ENCODE results near the gene VIPR2. TPM values are rescaled to one million over a fixed set of nuclear protein-coding genes. Genes with fewer than 3 reads are reported as not detected.
A peak's percentile ranks its signal among the peaks of the same experiment; 100 is the strongest.

Gene VIPR2
- total RNA-seq, 2 experiments from 2014 or later: 0.83 to 1.7 TPM

GRCh38 chr7:159142730-159143129 lies 1.9 kb downstream of the VIPR2 start:
- CTCF ChIA-PET: interaction anchor here (0.8 kb wide), 1 partner anchor 166 kb away, joined by 3 read pairs; no protein-coding TSS in a partner anchor
- intact Hi-C loops (cut with micrococcal nuclease): loop anchor here (5.0 kb wide), 1 partner anchor 140 kb away; no protein-coding TSS in a partner anchor
- Mint-ChIP-seq H3K4me1 (ENCODE audit: low read depth) (peaks cover 4% of the 10 kb centered on the region), H3K36me3 (ENCODE audit: low read depth) (no peaks in the 10 kb centered on the region), H3K4me3 (peak overlapping the region; percentile 16), H3K9me3 (no peaks in the 10 kb centered on the region), H3K27ac (no peak overlapping the region), H3K27me3 (ENCODE audit: low read depth) (peaks cover 43% of the 10 kb centered on the region)
- no peak for DNase-seq

DNA sequence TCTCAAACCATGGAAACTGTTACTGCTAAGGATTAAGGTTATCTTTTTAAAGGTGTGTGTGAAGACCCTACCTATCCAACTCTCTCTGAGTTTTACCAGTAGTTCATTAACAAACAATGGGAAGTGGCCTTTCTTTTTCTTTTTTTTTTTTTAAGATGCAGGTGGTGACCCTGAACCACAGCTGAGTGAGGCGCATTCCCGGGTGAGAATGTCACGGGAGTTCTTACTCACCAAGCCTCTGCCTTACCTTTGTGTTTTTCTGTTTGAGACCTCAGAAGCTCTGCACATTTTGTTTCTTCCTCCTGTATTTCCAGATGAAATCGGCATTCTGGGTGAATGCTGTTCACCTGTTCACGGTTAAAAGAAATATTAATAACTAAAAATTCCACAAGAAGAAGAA lies 2.5 kb downstream of the VIPR2 start:
- H3K4me3 Mint-ChIP-seq: no peak overlapping the region

DNA sequence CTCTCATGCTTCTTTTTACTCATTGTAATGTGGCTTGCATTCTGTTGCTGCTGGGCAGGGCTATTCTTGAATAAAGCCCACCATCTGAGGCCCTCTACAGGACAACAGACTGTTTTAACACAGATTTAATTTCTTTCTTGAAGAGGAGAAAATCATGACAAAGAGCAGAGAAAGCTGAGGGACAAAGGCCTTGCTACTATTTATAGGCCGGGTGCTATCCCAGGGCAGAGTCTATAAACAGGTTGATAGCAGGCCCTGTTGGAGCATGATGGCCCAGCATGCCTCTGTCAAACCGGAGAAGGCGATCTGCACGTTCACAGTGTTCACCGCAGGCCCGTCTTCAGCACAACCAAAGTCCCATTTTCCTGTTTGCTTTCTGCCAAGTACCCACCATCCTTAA lies 3.0 kb downstream of the VIPR2 start:
- H3K27me3 Mint-ChIP-seq (ENCODE audit: low read depth): peaks cover 43% of the 10 kb centered on the region
- intact Hi-C loops (cut with micrococcal nuclease): loop anchor here (5.0 kb wide), 1 partner anchor 139 kb away; no protein-coding TSS in a partner anchor
- H3K9me3 Mint-ChIP-seq: no peaks in the 10 kb centered on the region
- CTCF ChIA-PET: interaction anchor here (0.7 kb wide), 1 partner anchor 46 kb away, joined by 3 read pairs; no protein-coding TSS in a partner anchor
- DNase-seq: no peak
- H3K4me3 Mint-ChIP-seq: no peak overlapping the region
- no peaks in the 10 kb centered on the region for H3K36me3 Mint-ChIP-seq (ENCODE audit: low read depth)
- no peak overlapping the region for H3K27ac Mint-ChIP-seq
- peaks cover 4% of the 10 kb centered on the region for H3K4me1 Mint-ChIP-seq (ENCODE audit: low read depth)

More for the DNA sequence above, 2.5 kb downstream of the VIPR2 start:
- Mint-ChIP-seq H3K27ac (no peak overlapping the region), H3K4me1 (ENCODE audit: low read depth) (peaks cover 4% of the 10 kb centered on the region), H3K9me3 (no peaks in the 10 kb centered on the region), H3K27me3 (ENCODE audit: low read depth) (peaks cover 43% of the 10 kb centered on the region), H3K36me3 (ENCODE audit: low read depth) (no peaks in the 10 kb centered on the region)
- no peak for DNase-seq
- intact Hi-C loops (cut with micrococcal nuclease): loop anchor here (5.0 kb wide), 1 partner anchor 140 kb away; no protein-coding TSS in a partner anchor
- CTCF ChIA-PET: interaction anchor here (0.7 to 0.8 kb wide), 2 partner anchors 46 to 165 kb away, joined by 3 read pairs; no protein-coding TSS in a partner anchor

DNA sequence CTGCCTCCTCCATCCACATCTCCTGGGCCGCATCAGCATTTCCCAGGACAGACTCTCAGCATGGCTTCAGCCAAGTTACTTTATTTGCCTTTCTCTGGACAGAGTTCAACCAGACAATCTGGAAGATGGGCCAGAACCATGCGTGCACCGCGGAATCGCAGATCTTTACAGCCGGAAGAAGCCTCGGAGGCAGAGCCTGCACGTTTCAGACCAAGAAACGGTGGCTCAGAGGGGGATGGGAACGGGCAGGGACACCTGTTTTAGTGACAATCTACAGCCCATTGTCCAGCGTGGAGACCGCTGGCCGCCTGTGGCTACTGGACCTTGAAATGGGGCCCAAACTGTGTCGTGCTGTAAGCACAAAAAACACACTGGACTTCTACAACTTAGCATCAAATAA lies 3.5 kb downstream of the VIPR2 start:
- Mint-ChIP-seq H3K27me3 (ENCODE audit: low read depth) (peaks cover 43% of the 10 kb centered on the region), H3K4me3 (no peak overlapping the region), H3K9me3 (no peaks in the 10 kb centered on the region), H3K4me1 (ENCODE audit: low read depth) (peaks cover 4% of the 10 kb centered on the region), H3K27ac (no peak overlapping the region), H3K36me3 (ENCODE audit: low read depth) (no peaks in the 10 kb centered on the region)
- CTCF ChIA-PET: no interaction called here
- no peak for DNase-seq
- intact Hi-C loops (cut with micrococcal nuclease): loop anchor here (5.0 kb wide), 1 partner anchor 139 kb away; no protein-coding TSS in a partner anchor

GRCh38 chr7:159140170-159140910 lies 4.3 kb downstream of the VIPR2 start:
- CTCF ChIA-PET: no interaction called here
- Mint-ChIP-seq H3K27me3 (ENCODE audit: low read depth) (peaks cover 42% of the 10 kb centered on the region), H3K36me3 (ENCODE audit: low read depth) (no peaks in the 10 kb centered on the region)

GRCh38 chr7:159139639-159140038 lies 5.0 kb downstream of the VIPR2 start:
- H3K27me3 Mint-ChIP-seq (ENCODE audit: low read depth): peaks cover 39% of the 10 kb centered on the region
- no peaks in the 10 kb centered on the region for H3K36me3 Mint-ChIP-seq (ENCODE audit: low read depth)
- no peaks in the 10 kb centered on the region for H3K9me3 Mint-ChIP-seq
- H3K27ac Mint-ChIP-seq: no peak overlapping the region
- H3K4me3 Mint-ChIP-seq: no peak overlapping the region
- intact Hi-C loops (cut with micrococcal nuclease): loop anchor here (5.0 kb wide), 1 partner anchor 137 kb away; no protein-coding TSS in a partner anchor
- H3K4me1 Mint-ChIP-seq (ENCODE audit: low read depth): peaks cover 2% of the 10 kb centered on the region
- DNase-seq: no peak
- CTCF ChIA-PET: no interaction called here

More at GRCh38 chr7:159140170-159140910, 4.3 kb downstream of the VIPR2 start:
- intact Hi-C loops (cut with micrococcal nuclease): loop anchor here (5.0 kb wide), 1 partner anchor 138 kb away; no protein-coding TSS in a partner anchor
- no peak for DNase-seq
- peaks cover 4% of the 10 kb centered on the region for H3K4me1 Mint-ChIP-seq (ENCODE audit: low read depth)
- H3K27ac Mint-ChIP-seq: no peak overlapping the region
- H3K9me3 Mint-ChIP-seq: no peaks in the 10 kb centered on the region
- H3K4me3 Mint-ChIP-seq: no peak overlapping the region

GRCh38 chr7:159139202-159139601 lies 5.5 kb downstream of the VIPR2 start:
- CTCF ChIA-PET: no interaction called here
- intact Hi-C loops (cut with micrococcal nuclease): no loop called here
- H3K27ac Mint-ChIP-seq: no peak overlapping the region
- no peaks in the 10 kb centered on the region for H3K36me3 Mint-ChIP-seq (ENCODE audit: low read depth)
- no peak overlapping the region for H3K4me3 Mint-ChIP-seq
- no peak for DNase-seq
- H3K9me3 Mint-ChIP-seq: no peaks in the 10 kb centered on the region
- peaks cover 38% of the 10 kb centered on the region for H3K27me3 Mint-ChIP-seq (ENCODE audit: low read depth)
- peaks cover 2% of the 10 kb centered on the region for H3K4me1 Mint-ChIP-seq (ENCODE audit: low read depth)

DNA sequence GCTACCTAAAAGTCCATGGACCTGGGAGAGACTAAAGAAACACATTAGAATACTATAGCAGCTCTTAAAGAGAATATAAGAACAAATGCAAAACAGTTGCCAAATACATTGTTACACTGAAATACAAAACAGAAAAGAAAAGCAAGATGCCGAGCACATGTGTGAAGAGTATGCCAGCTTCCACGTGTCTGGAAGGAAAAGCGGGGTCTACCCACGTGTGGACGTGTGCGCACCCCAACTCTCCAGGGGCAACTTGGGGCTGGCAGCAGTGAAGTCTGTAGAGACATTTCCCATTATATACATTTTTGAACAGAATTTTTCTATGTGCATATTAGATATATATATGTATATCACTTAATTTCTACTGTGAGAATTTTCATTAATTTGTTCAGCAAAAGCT lies 6.2 kb downstream of the VIPR2 start:
- H3K27me3 Mint-ChIP-seq (ENCODE audit: low read depth): peaks cover 32% of the 10 kb centered on the region
- CTCF ChIA-PET: no interaction called here
- no peak overlapping the region for H3K27ac Mint-ChIP-seq
- intact Hi-C loops (cut with micrococcal nuclease): no loop called here
- no peaks in the 10 kb centered on the region for H3K4me1 Mint-ChIP-seq (ENCODE audit: low read depth)
- no peaks in the 10 kb centered on the region for H3K36me3 Mint-ChIP-seq (ENCODE audit: low read depth)
- H3K4me3 Mint-ChIP-seq: no peak overlapping the region
- no peak for DNase-seq
- no peaks in the 10 kb centered on the region for H3K9me3 Mint-ChIP-seq

GRCh38 chr7:159137906-159138305 lies 6.8 kb downstream of the VIPR2 start:
- intact Hi-C loops (cut with micrococcal nuclease): no loop called here
- no peak for DNase-seq
- CTCF ChIA-PET: no interaction called here
- H3K36me3 Mint-ChIP-seq (ENCODE audit: low read depth): no peaks in the 10 kb centered on the region
- peaks cover 27% of the 10 kb centered on the region for H3K27me3 Mint-ChIP-seq (ENCODE audit: low read depth)
- H3K9me3 Mint-ChIP-seq: no peaks in the 10 kb centered on the region
- no peak overlapping the region for H3K4me3 Mint-ChIP-seq
- no peak overlapping the region for H3K27ac Mint-ChIP-seq
- no peaks in the 10 kb centered on the region for H3K4me1 Mint-ChIP-seq (ENCODE audit: low read depth)

DNA sequence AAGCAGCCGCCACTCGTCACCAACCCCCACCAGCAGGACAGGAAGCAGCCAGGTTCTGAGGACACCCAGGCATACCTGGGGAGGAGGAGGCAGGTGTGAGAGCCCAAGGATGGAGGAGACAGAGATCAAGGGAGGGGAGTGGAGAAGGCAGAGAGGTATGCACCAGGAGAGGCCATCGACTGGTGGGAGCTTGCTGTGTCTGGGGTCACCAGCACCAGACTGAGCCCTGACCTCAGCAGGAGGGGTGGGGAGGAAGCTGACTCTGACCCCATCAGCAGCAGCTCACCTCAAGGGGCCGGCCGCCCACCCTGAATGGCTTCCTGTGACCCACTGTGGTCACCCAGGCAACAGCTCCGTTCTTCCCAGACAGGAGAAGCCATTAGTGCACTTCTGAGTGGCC lies 7.8 kb downstream of the VIPR2 start:
- Mint-ChIP-seq H3K36me3 (ENCODE audit: low read depth) (no peaks in the 10 kb centered on the region), H3K27ac (no peak overlapping the region), H3K4me1 (ENCODE audit: low read depth) (no peaks in the 10 kb centered on the region), H3K4me3 (no peak overlapping the region), H3K27me3 (ENCODE audit: low read depth) (peaks cover 20% of the 10 kb centered on the region), H3K9me3 (no peaks in the 10 kb centered on the region)
- CTCF ChIA-PET: no interaction called here
- DNase-seq: no peak
- intact Hi-C loops (cut with micrococcal nuclease): no loop called here

DNA sequence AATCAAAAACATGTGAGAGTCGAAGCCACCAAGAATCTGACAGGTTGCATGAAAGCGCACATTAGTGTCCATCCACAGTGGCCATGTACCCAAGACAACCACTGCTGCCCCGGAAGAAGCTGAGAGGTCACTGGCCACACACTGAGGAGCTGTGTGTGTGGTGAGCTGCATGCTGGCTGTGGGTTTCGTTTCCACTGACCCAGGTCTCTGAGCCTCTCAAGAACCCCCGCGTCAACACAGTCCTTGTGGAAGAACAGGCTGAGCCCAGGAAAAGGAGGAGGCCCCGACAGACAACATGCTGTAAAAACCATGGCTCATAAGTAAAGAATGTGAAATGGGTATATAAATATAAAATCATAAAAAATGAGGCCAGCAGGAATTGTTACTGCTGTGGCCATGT lies 8.2 kb downstream of the VIPR2 start:
- H3K36me3 Mint-ChIP-seq (ENCODE audit: low read depth): no peaks in the 10 kb centered on the region
- no peaks in the 10 kb centered on the region for H3K4me1 Mint-ChIP-seq (ENCODE audit: low read depth)
- DNase-seq: no peak
- no peak overlapping the region for H3K27ac Mint-ChIP-seq
- H3K4me3 Mint-ChIP-seq: no peak overlapping the region
- intact Hi-C loops (cut with micrococcal nuclease): no loop called here
- H3K27me3 Mint-ChIP-seq (ENCODE audit: low read depth): peaks cover 15% of the 10 kb centered on the region
- no peaks in the 10 kb centered on the region for H3K9me3 Mint-ChIP-seq
- CTCF ChIA-PET: no interaction called here

DNA sequence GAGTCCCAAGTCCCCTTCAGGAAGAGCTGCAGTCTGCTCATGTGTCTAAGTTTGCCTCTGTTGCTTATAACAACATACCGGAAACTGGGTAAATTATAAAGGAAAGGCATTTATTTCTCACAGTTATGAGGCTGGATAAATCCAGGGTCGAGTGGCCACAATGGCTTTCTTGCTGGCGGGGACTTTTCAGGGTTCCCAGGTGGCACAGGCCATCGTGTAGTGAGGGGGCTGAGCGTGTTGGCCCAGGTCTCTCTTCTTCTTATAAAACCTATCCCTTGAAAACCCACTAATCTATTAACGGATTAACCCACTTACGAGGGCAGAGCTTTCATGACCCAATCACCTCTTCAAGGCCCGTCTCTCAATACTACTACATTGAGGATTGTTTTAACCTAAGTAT lies 8.7 kb downstream of the VIPR2 start:
- no peak for DNase-seq
- CTCF ChIA-PET: no interaction called here
- Mint-ChIP-seq H3K27me3 (ENCODE audit: low read depth) (peaks cover 11% of the 10 kb centered on the region), H3K9me3 (no peaks in the 10 kb centered on the region), H3K4me3 (no peak overlapping the region), H3K4me1 (ENCODE audit: low read depth) (no peaks in the 10 kb centered on the region), H3K36me3 (ENCODE audit: low read depth) (no peaks in the 10 kb centered on the region), H3K27ac (no peak overlapping the region)
- intact Hi-C loops (cut with micrococcal nuclease): no loop called here
